GM18909 (cell line): ENCODE data around the gene MMS19.
"Not testable (repeated sequence)": the region's sequence is repeated elsewhere in the genome, so short reads cannot be mapped to it uniquely, and the experiment has no call there.

Source experiments
- ATAC-seq: cut with Tn5 transposase; IDR thresholded peaks from one replicate; pipeline ENCODE4 v1.9.1; 2021; ENCODE audit warnings: mild to moderate bottlenecking; ENCODE audit not compliant: unreplicated experiment, poor library complexity

MMS19 gene

DNA sequence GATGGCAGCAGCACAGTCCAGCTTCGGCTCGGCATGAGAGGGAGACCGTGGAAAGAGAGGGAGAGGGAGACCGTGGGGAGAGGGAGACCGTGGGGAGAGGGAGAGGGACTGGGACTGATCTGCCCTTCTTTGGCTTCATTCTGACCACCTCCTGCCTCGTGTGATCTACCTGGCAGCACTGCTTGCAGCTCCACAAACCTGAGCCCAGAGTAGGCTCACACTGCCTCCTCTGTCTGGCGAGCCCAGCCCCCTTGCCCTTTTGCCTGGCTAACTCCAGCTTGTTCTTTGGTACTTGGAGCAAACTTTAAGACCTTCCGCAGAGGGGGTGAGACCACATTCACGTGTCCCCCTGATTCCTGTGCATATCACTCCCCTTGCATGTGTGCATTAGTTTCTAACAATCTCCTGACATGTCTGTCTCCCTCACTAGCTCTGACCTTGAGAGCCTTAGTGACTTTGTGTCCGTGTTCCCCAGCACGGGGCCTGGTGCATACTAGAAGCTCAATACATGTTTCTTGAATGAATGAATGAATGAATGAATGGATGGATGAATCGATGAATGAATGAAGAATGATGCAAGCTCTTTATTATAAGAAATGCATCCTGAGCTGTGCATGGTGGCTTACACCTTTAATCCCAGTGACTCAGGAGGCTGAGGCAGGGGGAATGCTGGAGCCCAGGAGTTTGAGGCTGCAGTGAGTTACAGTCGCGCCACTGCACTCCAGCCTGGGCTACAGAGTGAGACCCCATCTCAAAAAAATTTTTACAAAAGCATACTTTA is 31.7 kb upstream of the MMS19 start:
- no peak for ATAC-seq

DNA sequence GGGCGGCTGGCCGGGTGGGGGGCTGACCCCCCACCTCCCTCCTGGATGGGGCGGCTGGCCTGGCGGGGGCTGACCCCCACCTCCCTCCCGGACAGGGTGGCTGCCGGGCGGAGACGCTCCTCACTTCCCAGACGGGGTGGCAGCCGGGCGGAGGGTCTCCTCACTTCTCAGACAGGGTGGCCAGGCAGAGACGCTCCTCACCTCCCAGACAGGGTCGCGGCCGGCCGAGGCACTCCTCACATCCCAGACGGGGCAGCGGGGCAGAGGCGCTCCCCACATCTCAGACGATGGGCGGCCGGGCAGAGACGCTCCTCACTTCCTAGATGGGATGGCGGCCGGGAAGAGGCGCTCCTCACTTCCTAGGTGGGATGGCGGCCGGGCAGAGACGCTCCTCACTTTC is 30.7 kb upstream of the MMS19 start:
- ATAC-seq, result not testable (repeated sequence)

DNA sequence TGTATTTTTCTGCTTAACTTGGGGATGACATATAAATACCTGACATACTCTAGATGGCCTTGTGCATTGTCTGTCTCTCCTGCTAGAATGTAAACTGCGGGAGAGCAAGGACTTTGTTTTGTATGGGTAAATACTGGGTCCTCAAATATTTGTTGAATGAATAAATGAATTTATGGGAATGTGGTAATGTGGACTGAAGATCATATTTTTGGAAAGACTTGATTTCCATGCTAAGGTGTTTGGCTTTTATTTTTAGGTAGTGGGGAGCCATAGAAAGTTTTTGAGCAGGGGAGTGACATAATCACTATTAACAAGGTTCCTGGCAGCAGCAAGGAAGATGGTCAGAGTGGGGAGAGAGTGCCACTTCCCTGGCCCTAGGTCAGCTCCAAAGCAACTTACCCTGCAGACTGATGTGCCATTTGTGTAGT is 27.5 kb upstream of the MMS19 start:
- no peak for ATAC-seq

GRCh38 chr10:97525086-97525485 is 26.9 kb upstream of the MMS19 start:
- no peak for ATAC-seq

GRCh38 chr10:97522937-97523336 is 24.7 kb upstream of the MMS19 start:
- ATAC-seq, result no peak

DNA sequence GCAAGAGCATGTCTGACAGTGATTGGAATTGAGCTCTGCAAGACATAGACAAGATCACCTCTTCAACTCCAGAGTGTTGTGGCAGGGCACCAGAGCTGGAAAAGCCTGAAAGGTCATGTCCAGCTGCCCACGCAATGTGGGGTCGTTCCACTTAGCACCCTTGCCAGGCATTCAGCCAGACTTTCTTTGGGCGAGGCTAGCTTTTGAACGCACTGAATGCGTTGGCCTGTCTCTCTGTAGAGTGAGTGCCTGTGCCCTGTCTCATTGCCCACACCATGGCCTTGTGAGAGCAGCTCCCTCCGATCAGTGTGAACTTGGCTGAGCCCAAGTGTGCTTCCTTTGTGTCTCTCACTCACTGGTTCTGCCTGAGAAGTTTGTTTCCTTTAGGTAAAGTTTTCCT is 23.8 kb upstream of the MMS19 start:
- ATAC-seq, result no peak

DNA sequence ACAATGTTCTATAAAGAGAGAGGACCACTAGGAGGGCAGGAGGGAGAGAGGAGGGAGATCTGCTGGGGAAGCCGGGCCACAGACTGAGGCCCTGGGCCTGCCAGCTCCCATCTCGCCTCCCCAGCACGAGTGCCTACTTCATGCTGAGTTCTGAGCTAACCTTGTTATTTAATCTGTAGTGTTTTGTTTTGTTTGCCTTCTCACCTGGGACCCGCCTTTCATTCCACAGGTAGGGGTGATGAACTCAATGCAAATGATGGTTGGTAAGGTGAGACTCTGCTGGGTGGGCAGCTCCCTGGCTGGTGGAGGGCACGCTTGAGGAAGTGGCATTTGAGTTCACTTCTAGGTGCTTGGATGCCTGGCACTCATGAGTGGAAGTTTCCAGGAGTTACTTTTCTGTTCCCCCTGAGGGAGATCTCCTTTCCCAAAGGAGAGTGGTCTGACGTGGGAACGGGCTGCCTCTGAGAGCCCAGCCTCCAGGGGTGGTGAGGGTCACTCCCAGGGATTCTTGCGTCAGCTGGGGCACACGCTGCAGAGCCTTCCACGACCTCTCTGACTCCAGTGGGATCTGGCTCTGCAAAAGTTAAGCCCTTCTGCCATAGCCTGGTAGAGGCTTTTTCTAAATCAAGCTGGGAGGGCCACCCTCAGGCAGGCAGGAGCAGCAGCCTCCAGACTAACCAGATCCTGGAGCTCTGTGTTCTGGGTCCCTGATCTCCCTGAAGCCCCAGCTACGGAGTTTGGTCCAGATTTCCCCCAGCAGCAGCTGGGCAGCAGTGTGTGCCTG is 22.9 kb upstream of the MMS19 start:
- ATAC-seq, result no peak

DNA sequence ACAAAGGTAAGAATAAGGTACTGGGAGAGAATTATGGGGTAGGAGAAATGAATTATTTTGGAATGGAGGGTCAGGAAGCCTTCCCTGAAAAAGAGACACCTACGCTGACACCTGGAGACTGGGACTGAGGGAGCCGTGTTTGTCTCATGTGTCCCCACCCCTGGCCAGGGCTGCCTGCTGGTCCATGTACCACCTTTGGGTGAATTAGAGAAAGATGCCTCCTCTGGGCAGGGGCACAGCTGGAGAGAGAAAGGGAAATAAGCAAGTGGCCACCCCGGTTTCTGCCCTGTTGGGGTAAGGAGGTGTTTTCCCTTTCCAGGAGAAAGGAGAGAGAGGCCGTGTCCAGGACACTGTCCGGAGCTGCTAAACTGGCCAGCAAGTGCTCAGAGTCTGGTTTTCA is 22.3 kb upstream of the MMS19 start:
- no peak for ATAC-seq

DNA sequence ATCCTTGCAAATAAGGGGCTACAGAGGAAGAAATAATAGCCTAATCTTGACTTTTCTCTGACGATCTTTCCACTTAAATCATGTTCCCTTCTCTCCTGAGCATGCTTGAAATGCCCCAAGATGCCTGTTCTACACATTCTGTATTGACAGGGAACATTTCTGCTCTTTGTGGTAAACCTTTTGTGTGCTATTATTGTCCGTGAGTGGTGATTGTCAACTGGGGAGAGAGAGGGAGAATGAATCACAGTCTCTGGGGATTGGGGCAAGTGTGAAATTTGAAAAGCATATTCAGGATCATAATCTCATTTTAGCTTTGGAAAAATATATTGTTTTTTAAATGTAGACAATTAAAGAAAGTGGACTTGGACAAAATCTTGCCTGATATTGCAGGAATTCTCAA is 21.1 kb upstream of the MMS19 start:
- no peak for ATAC-seq

GRCh38 chr10:97518301-97519043 is 20.2 kb upstream of the MMS19 start:
- no peak for ATAC-seq

- ATAC-seq, result no peak
Observed at GRCh38 chr10:97517778-97518300, 19.6 kb upstream of the MMS19 start.

- no peak for ATAC-seq
Observed at GRCh38 chr10:97517096-97517750, 19.0 kb upstream of the MMS19 start.

GRCh38 chr10:97515271-97515978 is 17.2 kb upstream of the MMS19 start:
- ATAC-seq, result no peak

- no peak for ATAC-seq
Observed at GRCh38 chr10:97514344-97514743, 16.1 kb upstream of the MMS19 start.

- no peak for ATAC-seq
Observed at GRCh38 chr10:97512993-97513392, 14.8 kb upstream of the MMS19 start.

DNA sequence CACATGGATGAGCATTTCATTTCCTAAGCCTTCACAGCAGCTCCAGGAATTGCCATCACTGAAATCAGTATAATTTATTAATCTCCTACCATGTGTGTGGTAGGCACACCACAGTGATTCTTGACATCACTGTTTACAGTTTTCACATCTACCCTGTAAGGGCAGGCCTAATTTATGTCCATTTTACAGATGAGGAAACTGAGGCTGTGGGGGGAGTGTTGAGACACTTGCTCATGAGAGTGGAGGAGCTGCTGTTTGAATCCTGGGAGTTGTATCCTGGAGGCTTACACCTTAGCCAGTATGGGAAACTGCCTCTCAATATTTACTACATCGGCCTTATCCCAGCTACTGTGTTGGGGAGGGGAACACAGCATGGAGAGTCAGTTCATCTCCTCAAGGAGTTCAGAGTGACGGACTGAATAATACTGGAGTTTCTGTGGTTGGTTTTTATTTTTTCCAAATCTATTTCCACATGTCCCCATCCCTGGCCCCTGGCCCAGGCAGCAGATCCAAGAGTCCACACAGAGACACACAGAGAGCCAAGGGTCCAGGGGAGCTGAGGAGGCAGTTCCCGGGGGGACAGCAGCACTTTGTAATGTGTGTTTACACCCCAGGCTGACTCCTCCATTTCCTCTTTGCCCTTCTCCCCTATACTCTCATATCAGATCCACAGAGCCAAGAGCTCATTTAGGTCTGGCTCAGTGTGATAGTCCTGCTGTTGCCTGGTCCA is 13.7 kb upstream of the MMS19 start:
- no peak for ATAC-seq

DNA sequence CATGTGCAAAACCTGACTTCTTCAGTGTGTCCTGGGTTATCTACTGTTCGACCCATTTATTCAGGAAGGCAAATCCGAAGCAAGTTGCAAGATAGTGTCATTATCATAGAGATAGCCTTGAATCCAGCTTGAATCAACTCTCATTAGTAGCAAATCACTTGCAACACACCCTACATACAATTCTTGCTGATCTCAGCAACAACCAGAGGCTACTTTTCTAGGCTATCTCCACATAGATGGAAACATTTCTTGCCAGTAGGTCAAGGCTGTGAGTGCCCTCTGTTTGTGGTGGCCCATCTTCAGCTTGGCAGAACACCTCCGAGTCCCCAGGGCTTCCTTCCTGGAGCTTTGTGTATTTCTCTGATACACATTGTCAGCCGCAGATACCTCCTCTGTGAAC is 12.5 kb upstream of the MMS19 start:
- ATAC-seq, result no peak

GRCh38 chr10:97509120-97509680 is 11.0 kb upstream of the MMS19 start:
- no peak for ATAC-seq

DNA sequence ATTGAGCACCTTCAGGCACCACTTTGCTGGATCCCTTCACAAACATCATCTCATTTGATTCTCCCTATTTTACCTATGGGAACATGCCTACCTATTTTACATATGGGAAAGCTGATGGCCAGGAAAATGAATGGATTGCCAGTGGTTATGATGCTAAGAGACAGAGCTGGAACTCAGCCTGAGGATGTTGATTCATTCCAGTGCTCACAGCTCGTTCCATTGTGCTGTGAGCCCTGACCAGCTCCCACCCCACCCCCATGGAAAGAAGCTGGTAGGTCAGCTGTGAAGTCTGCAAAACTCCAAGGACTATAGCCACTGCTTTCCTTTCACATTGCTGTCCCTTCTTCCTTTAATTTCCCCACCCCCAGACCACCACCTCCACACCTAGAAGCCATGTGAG is 10.1 kb upstream of the MMS19 start:
- ATAC-seq, result no peak
